Left cardiac atrium (tissue), 4 donors: ENCODE data around the gene TNS2. TPM values are rescaled to one million over a fixed set of nuclear protein-coding genes. Genes with fewer than 3 reads are reported as not detected.
"Not testable (repeated sequence)": the region's sequence is repeated elsewhere in the genome, so short reads cannot be mapped to it uniquely, and the experiment has no call there.

Experiments
- ATAC-seq, 2 donors: fragments of 200-7000 bp; cut with Tn5 transposase; one replicate each; pipeline ENCODE4 v1.9.1; 2020; ENCODE audit warnings: mild to moderate bottlenecking in 2 of 2, moderate library complexity in 2 of 2
- DNase-seq: peaks from one replicate; pipeline ENCODE4 v3.0.0-alpha.2; 2020
- intact Hi-C, 2 donors: fragments of 100-400 bp; cut with DNase I; formaldehyde crosslinking; loops; one replicate each; pipeline versions ENCODE4 v1.14.1 to v1.15.1; 2022 to 2023
- long read RNA-seq: library from polyadenylated mRNA; unstranded; transcript quantifications from one replicate; pipeline ENCODE4 v2.0.0, GENCODE V29; 2021
- total RNA-seq, 2 donors: library from RNA; stranded (reverse); fragmentation: NEBNext Ultra II Directional; extraction: Animal tissue kit (Norgen Biotek cat#: 25700); gene quantifications; one replicate each; pipeline ENCODE4 v1.2.1, GENCODE V29; 2021
- donor health status: DM: no; HTN: yes; CAD: no.
- donor health status: DM: no; HTN: yes; CAD: no; lungs with severe emphysema.
- donor health status: DM: yes; HTN: yes; CAD: no.
- donor health status: Dilated cardiomyopathy.

The TNS2 gene, protein sequence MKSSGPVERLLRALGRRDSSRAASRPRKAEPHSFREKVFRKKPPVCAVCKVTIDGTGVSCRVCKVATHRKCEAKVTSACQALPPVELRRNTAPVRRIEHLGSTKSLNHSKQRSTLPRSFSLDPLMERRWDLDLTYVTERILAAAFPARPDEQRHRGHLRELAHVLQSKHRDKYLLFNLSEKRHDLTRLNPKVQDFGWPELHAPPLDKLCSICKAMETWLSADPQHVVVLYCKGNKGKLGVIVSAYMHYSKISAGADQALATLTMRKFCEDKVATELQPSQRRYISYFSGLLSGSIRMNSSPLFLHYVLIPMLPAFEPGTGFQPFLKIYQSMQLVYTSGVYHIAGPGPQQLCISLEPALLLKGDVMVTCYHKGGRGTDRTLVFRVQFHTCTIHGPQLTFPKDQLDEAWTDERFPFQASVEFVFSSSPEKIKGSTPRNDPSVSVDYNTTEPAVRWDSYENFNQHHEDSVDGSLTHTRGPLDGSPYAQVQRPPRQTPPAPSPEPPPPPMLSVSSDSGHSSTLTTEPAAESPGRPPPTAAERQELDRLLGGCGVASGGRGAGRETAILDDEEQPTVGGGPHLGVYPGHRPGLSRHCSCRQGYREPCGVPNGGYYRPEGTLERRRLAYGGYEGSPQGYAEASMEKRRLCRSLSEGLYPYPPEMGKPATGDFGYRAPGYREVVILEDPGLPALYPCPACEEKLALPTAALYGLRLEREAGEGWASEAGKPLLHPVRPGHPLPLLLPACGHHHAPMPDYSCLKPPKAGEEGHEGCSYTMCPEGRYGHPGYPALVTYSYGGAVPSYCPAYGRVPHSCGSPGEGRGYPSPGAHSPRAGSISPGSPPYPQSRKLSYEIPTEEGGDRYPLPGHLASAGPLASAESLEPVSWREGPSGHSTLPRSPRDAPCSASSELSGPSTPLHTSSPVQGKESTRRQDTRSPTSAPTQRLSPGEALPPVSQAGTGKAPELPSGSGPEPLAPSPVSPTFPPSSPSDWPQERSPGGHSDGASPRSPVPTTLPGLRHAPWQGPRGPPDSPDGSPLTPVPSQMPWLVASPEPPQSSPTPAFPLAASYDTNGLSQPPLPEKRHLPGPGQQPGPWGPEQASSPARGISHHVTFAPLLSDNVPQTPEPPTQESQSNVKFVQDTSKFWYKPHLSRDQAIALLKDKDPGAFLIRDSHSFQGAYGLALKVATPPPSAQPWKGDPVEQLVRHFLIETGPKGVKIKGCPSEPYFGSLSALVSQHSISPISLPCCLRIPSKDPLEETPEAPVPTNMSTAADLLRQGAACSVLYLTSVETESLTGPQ (N-terminal part only)
- 100 to 1,000 TPM; 108 to 122 TPM for total RNA-seq
- long read RNA-seq, partial matches to known transcripts: 15 of 27 reads
- long read RNA-seq, other reads (novel, unspliced or antisense): 12 of 27 reads

GRCh38 chr12:53049571-53050318 is at the start of gene TNS2:
Gene TNS2 (plus strand): TSS chr12:53050065. CDS start chr12:53050186, 121 bp downstream.
- intact Hi-C loops: no loop called here
- DNase-seq: peak; percentile 90
- peak; percentile 8 to 18 for ATAC-seq

GRCh38 chr12:53004178-53004577 is 45.7 kb upstream of the TNS2 start:
- DNase-seq (no peak), ATAC-seq (no peak)
- intact Hi-C loops: no loop called here

- intact Hi-C loops: no loop called here
- ATAC-seq (no peak), DNase-seq (no peak)
Observed at GRCh38 chr12:53004582-53004981, 45.3 kb upstream of the TNS2 start.

- ATAC-seq: no peak
- intact Hi-C loops: no loop called here
- peak; percentile 29 for DNase-seq
Observed at GRCh38 chr12:53005215-53005985, 44.5 kb upstream of the TNS2 start.

GRCh38 chr12:53005986-53006809 is 43.7 kb upstream of the TNS2 start, which contains the start of gene EIF4B:
Gene EIF4B (plus strand): TSS chr12:53006456. CDS start chr12:53006484, 28 bp downstream.
- ATAC-seq (peak; percentile 96 to 97), DNase-seq (peak; percentile 100)
- intact Hi-C loops: no loop called here

DNA sequence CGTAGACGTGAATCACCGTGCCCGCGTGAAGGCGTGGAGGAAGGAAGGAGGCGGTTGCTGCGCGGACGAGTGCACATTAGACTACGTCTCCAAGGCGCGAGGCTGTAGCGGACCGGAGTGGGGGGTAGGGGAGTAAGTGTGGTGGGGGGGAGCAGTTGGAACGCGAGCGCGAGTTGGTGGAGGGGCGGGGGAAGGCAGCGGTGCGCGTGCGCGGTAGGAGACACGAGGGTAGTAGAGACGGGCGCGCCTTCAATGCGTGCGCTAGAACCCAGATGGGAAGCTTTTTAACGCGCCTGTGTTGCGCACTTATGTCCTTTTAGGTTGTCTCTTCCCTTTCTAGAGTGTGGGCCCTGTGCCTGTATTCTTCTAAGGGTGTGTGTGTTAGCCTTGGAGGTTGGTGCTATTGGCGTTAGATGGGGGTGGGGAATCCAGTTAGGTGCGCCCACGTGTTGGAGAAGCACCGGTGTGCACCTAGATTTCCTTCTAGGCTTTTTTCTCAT is 43.0 kb upstream of the TNS2 start:
- intact Hi-C loops: no loop called here

DNA sequence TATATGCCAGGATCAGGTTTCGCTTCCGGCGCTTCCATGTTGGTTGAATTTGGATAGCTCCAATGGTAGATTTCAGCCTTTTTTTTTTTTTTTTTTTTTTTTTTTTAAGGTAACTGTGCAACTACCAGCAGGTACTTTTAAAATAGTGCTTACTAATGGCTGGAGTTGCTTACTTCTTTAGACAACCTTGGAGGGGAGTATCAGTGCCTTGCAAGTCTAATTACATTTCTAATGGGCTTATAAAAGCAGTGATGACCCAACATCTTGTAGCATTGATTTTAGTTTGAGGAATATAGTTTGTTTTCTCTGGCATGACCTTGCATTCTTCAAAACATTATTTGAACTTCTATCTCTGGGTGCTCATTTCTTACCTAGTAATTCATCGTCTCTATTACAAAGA is 42.5 kb upstream of the TNS2 start:
- DNase-seq (no peak), ATAC-seq (no peak)
- intact Hi-C loops: no loop called here

More for the DNA sequence above, 43.0 kb upstream of the TNS2 start:
- ATAC-seq (peak; percentile 56 to 68), DNase-seq (peak; percentile 79)

DNA sequence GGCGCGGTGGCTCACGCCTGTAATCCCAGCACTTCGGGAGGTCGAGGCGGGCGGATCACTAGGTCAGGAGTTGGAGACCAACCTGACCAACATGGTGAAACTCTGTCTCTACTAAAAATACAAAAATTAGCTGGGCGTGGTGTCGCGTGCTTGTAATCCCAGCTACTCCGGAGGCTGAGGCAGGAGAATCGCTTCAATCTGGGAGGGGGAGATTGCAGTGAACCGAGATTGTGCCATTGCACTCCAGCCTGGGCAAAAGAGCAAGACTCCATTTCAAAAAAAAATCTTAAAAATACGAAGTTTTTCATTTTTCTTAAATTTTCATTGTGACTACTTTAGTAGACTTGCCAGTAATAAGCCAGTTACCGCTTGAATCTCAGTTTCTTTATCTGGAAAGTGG is 41.1 kb upstream of the TNS2 start:
- DNase-seq, intact Hi-C loops, ATAC-seq: not testable (repeated sequence)

- intact Hi-C loops: no loop called here
- ATAC-seq: no peak
- DNase-seq: no peak
Observed at GRCh38 chr12:53010955-53011354, 38.9 kb upstream of the TNS2 start.

GRCh38 chr12:53011889-53012288 is 38.0 kb upstream of the TNS2 start:
- intact Hi-C loops: no loop called here
- DNase-seq (no peak), ATAC-seq (no peak)

DNA sequence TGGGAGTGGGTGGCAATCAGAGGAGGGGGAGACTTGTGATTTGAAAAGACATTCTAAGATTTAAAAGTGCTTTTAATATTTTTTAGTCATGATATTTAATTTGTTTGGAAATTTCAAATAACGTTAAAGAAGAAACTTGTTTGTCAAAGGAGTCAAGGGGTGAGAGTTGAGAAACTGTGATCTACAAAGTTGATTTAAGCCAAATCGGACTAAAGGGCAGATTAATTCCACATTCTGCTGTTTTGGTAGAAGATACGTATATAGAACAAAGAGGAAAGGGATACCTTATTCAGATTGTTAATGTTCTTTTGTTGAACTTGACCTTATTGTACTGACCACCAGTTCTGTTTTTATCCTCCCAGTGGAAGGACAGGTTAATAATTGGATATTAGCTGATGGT is 36.9 kb upstream of the TNS2 start:
- ATAC-seq (no peak), DNase-seq (no peak)
- intact Hi-C loops: no loop called here

DNA sequence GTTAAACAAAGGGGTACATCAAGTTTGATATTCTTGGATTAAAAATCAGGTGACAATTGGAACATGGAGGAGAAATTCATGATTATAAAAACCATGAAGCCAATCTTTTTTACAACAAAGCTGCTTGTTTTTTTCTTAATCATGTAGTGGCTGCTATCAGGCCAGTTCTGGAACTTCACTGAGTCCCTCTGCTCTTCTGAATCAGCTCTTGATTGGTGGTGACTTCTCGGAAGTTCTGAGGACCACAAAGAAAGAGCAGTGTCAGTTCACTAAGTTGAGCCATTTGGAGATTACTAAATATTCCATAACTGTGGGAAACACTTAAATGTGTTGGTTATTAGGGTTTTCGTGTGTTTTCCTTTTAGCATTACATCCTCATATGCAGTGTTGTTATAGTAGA is 35.2 kb upstream of the TNS2 start:
- no peak for ATAC-seq
- no peak for DNase-seq
- intact Hi-C loops: no loop called here

- intact Hi-C loops: no loop called here
- no peak for ATAC-seq
- DNase-seq: no peak
Observed at GRCh38 chr12:53025250-53025649, 24.6 kb upstream of the TNS2 start.

DNA sequence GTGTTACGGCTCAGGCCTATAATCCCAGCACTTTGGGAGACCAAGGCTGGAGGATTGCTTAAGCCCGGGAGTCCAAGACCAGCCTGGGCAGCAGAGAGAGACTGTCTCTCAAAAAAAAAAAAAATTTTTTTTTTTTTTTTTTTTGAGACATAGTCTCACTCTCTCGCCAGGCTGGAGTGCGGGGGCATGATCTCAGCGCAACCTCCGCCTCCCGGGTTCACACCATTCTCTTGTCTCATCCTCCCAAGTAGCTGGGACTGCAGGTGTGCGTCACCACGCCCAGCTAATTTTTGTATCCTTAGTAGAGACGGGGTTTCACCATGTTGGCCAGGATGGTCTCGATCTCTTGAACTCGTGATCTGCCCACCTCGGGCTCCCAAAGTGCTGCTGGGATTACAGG is 22.9 kb upstream of the TNS2 start:
- ATAC-seq, intact Hi-C loops, DNase-seq: not testable (repeated sequence)

DNA sequence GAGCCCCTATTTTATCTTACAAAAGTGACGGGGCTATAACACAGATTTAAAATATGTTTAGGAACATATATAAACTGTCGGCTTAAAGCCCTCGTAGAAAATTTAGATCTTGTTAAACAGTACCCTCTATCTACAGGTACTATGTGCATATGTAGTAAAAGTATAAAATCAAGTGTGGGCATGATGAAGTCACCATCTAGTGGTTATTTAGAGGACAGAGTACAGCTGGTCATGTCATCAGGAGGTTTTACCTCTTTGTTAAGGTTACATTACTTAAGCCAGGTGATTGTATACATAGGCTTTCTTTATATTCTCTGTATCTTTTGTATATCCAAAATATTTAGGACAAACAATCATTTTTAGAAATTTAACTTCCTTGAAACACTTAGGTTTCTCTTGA is 18.2 kb upstream of the TNS2 start:
- DNase-seq (no peak), ATAC-seq (no peak)
- intact Hi-C loops: no loop called here

GRCh38 chr12:53033832-53034231 is 16.0 kb upstream of the TNS2 start:
- intact Hi-C loops, DNase-seq, ATAC-seq: not testable (repeated sequence)

GRCh38 chr12:53034459-53034858 is 15.4 kb upstream of the TNS2 start:
- ATAC-seq (no peak), DNase-seq (no peak)
- intact Hi-C loops: no loop called here
